ENCODE measurements around the gene CES3.

CES3 gene

DNA sequence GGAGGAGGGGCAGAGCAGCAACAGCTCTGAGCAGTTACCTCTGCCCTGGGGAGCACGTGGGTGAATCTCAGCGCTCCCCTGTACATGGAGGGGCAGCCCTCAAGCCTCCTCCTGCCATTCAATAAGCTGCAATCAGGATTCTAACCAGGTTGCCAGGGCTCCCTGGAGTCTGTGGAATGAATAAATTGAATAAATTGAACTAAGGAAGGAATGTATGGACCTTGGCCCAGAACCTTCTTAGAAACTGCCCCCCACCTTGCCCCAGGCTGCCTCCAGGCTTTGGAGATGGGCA lies 40.8 kb upstream of the CES3 start:
- Histone ChIP-seq H3K36me3 (ENCODE audit: control insufficient read depth, low read depth, low read length) (no peaks in the 10 kb centered on the region), H3K9ac (ENCODE audit: low read length) (no peak overlapping the region)

DNA sequence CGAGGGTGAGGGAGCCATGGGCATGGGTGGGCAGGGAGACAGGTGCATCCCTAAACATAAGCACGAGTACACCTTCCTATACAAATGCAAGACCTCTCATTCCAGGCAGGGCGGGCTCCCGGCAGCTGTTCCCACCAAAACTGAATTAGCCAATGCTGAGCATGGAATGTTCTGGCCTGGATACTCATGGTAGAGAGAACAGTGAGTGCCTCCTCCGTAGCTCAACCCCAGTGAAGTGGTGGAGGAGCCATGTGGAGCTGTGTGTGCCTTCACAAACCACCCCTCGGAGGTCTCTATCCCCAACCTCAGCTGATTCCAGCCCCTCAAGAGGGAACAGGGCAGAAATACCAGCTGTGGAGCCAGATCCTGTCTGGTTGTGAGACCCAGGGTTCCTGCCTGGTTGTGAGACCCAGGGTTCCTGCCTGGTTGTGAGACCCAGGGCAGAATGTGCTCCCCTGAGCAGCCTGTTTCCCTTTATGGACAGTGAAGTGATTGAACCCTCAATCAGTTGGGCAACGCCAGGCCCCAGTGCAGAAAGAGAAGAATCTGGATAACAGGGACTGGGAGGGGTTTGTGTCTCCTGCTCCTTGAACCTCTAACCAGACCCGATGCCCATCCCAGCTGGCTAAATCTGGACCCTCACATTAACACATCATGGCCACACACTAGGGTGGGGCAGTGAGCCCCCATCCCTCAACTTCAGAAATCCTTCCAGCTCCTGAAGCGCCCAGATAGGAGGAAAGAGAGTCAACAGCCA lies 40.0 kb upstream of the CES3 start:
- Histone ChIP-seq H3K27ac (ENCODE audit: low read length) (no peak overlapping the region), H3K27me3 (ENCODE audit: control insufficient read depth, insufficient read depth, low read length) (peaks cover 31% of the 10 kb centered on the region), H3K9me3 (ENCODE audit: control insufficient read depth, low read depth, low read length) (no peaks in the 10 kb centered on the region), H3K4me1 (ENCODE audit: control insufficient read depth, low read depth, low read length) (no peaks in the 10 kb centered on the region), H3K9ac (ENCODE audit: low read length) (no peak overlapping the region), H3K36me3 (ENCODE audit: control insufficient read depth, low read depth, low read length) (no peaks in the 10 kb centered on the region), H3K4me3 (ENCODE audit: low read length) (no peak overlapping the region)

More for the DNA sequence above, 40.8 kb upstream of the CES3 start:
- no peak overlapping the region for H3K27ac ChIP-seq (ENCODE audit: low read length)
- H3K27me3 ChIP-seq (ENCODE audit: control insufficient read depth, insufficient read depth, low read length) = peaks cover 23% of the 10 kb centered on the region
- no peaks in the 10 kb centered on the region for H3K9me3 ChIP-seq (ENCODE audit: control insufficient read depth, low read depth, low read length)
- no peaks in the 10 kb centered on the region for H3K4me1 ChIP-seq (ENCODE audit: control insufficient read depth, low read depth, low read length)
- no peak overlapping the region for H3K4me3 ChIP-seq (ENCODE audit: low read length)

DNA sequence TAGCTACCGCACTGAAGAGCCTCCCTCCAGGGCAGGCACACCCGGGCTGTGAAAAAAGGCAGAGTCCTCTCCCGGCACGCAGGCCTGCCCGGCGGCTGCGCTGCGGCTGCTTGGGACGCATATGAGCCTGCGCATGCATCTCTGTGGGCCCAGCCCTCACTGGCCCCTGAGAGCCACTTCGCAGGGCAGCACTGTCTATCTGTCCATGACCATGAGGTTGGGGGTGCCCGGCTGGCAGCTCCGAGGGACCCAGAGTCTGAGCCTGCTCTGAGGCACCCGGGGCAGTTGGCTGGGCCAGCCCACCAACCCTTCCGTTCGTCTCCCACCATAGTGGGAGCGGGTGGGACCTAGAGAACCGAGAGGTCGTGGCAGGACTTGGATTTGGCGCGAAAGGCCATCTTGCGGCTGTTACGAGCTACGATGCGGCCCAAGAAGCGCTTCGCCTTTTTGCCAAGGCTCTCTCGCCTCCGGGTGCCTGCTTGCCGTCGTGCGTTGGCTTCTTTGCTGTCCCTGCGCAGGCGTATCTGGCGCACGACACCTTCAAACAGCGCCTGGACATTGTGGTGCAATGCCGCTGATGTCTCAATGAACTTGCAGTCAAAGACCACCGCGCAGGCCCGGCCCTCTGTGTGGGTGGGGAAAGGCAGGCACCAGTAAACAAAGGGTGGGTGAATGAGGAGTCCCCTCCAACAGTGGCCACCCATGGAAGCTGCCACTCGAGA lies 39.2 kb upstream of the CES3 start:
- H3K36me3 ChIP-seq (ENCODE audit: control insufficient read depth, low read depth, low read length) = no peaks in the 10 kb centered on the region
- H3K9me3 ChIP-seq (ENCODE audit: control insufficient read depth, low read depth, low read length) = no peaks in the 10 kb centered on the region
- H3K4me3 ChIP-seq (ENCODE audit: low read length) = no peak overlapping the region
- no peak overlapping the region for H3K27ac ChIP-seq (ENCODE audit: low read length)
- peaks cover 39% of the 10 kb centered on the region for H3K27me3 ChIP-seq (ENCODE audit: control insufficient read depth, insufficient read depth, low read length)
- H3K4me1 ChIP-seq (ENCODE audit: control insufficient read depth, low read depth, low read length) = no peaks in the 10 kb centered on the region
- H3K9ac ChIP-seq (ENCODE audit: low read length) = no peak overlapping the region

DNA sequence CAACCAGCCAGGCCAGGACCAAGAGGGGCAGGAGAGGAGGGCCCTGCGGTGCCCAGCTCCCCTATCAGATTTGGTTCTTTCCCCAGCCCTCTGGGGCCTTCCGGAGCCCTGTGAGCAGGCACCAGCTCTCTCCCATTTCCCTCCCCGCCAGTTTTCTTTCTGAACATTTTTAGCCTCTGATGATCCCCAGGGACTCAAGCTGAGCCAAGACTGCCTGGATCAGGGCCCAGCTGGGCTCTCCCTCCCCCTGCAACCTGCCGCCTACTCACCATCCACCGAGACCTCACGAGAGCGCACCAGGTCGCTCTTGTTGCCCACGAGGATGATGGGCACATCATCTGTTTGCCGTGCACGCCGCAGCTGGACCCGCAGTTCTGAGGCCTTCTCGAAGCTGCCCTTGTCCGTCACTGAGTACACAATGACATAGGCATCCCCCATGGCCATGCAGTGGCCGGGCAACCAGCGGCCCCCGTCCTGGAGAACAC lies 37.8 kb upstream of the CES3 start:
- H3K27ac ChIP-seq (ENCODE audit: low read length) = no peak overlapping the region
- peaks cover 4% of the 10 kb centered on the region for H3K4me1 ChIP-seq (ENCODE audit: control insufficient read depth, low read depth, low read length)
- no peak overlapping the region for H3K4me3 ChIP-seq (ENCODE audit: low read length)
- H3K36me3 ChIP-seq (ENCODE audit: control insufficient read depth, low read depth, low read length) = no peaks in the 10 kb centered on the region
- no peaks in the 10 kb centered on the region for H3K9me3 ChIP-seq (ENCODE audit: control insufficient read depth, low read depth, low read length)
- H3K9ac ChIP-seq (ENCODE audit: low read length) = no peak overlapping the region
- peaks cover 47% of the 10 kb centered on the region for H3K27me3 ChIP-seq (ENCODE audit: control insufficient read depth, insufficient read depth, low read length)

DNA sequence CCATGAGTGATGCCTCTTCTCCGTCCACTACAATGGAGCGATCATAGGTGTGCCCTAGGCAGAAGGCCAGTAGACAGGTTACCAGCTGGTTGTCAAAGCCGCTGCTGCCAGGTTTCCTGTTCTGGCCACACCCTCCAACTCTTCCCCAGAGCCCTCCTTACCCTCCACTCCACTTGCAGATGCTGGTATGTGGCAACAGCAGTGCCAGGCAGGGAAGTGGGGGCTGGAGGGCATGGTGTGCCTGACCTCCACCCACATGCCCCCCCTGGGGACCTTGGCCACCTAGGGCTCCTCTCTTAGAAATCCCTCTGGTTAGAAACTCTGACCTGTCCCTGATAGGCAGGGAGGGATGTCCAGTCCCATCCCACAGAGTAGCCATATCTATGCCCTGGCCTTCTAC lies 37.2 kb upstream of the CES3 start:
- no peak overlapping the region for H3K4me3 ChIP-seq (ENCODE audit: low read length)
- no peak overlapping the region for H3K9ac ChIP-seq (ENCODE audit: low read length)
- H3K36me3 ChIP-seq (ENCODE audit: control insufficient read depth, low read depth, low read length) = no peaks in the 10 kb centered on the region
- no peak overlapping the region for H3K27ac ChIP-seq (ENCODE audit: low read length)
- no peaks in the 10 kb centered on the region for H3K9me3 ChIP-seq (ENCODE audit: control insufficient read depth, low read depth, low read length)
- H3K27me3 ChIP-seq (ENCODE audit: control insufficient read depth, insufficient read depth, low read length) = peaks cover 47% of the 10 kb centered on the region
- peaks cover 4% of the 10 kb centered on the region for H3K4me1 ChIP-seq (ENCODE audit: control insufficient read depth, low read depth, low read length)

DNA sequence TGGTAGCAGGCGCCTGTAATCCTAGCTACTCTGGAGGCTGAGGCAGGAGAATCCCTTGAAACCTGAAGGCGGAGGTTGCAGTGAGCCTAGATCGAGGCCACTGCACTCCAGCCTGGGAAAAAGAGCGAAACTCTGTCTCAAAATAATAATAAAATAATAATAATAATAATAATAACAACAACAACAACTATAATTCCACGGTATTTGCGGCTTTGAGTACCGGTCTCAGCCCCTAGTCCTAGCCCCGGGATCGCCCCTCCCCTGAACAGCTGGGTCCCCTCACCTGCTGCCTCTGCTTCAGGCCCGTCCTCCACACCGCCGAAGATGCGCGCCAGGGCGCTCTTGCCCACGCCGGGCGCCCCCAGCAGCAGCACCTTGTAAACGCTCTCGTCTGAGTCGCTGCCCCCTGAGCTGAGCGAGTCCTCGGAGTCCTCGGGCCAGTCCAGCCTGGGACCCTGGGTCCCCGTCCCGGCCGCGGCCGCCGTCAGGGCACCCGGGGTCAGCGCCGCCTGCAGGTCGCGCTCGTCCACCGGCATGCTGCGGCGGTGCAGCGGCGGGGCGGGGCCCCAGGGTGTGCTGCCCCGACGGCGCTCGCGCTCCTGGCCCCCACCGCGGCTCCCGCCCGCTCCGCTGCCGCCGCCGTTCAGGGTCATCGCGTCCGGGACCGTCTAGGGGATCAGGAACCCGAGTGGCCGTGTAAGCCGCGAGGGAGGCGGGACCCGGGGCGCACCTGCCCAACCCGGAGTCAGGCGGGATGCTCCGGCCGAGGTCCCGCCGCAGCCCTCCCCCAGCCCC lies 36.3 kb upstream of the CES3 start:
- H3K27me3 ChIP-seq (ENCODE audit: control insufficient read depth, insufficient read depth, low read length) = peaks cover 47% of the 10 kb centered on the region
- peak overlapping the region; percentile 45 for H3K4me3 ChIP-seq (ENCODE audit: low read length)
- H3K36me3 ChIP-seq (ENCODE audit: control insufficient read depth, low read depth, low read length) = no peaks in the 10 kb centered on the region
- peaks cover 4% of the 10 kb centered on the region for H3K4me1 ChIP-seq (ENCODE audit: control insufficient read depth, low read depth, low read length)
- no peaks in the 10 kb centered on the region for H3K9me3 ChIP-seq (ENCODE audit: control insufficient read depth, low read depth, low read length)
- no peak overlapping the region for H3K9ac ChIP-seq (ENCODE audit: low read length)
- H3K27ac ChIP-seq (ENCODE audit: low read length) = no peak overlapping the region

DNA sequence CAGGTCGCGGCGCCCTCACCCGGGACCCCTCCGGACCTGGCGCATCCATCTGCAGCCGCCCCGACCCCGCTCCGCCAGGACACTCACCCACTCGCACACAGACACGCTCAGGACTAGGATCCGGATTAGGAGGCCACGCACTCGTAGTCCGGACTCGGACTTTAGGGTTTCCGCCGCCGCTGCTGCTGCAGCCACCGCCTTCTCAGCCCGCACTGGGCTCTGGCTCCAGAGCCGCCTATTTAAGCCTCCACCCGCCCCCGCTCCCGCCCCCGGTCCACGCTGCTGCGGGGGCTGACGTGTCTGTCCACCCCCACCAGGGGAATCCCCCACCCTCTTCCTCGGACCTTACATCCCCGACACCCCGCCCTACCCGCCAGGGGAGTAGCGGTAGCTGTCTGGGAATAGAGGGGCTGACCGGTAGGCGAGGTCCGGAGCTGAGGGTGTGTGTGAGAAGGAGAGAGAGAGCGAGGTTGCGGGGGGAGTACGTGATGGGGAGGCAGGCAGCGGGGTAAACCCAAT lies 35.7 kb upstream of the CES3 start, which contains the start of gene RRAD:
Gene RRAD, minus strand, starts transcription at position 214 of the 519 bp plus-strand sequence. CDS start 356 bp downstream, outside the sequence.
- Histone ChIP-seq H3K9ac (ENCODE audit: low read length) (no peak within 1 kb of the TSS), H3K9me3 (ENCODE audit: control insufficient read depth, low read depth, low read length) (no peaks in the 10 kb centered on the region), H3K4me3 (ENCODE audit: low read length) (peak within 1 kb of the TSS; percentile 45), H3K27ac (ENCODE audit: low read length) (no peak within 1 kb of the TSS), H3K4me1 (ENCODE audit: control insufficient read depth, low read depth, low read length) (peaks cover 4% of the 10 kb centered on the region), H3K36me3 (ENCODE audit: control insufficient read depth, low read depth, low read length) (no peaks in the 10 kb centered on the region), H3K27me3 (ENCODE audit: control insufficient read depth, insufficient read depth, low read length) (peaks cover 47% of the 10 kb centered on the region)

DNA sequence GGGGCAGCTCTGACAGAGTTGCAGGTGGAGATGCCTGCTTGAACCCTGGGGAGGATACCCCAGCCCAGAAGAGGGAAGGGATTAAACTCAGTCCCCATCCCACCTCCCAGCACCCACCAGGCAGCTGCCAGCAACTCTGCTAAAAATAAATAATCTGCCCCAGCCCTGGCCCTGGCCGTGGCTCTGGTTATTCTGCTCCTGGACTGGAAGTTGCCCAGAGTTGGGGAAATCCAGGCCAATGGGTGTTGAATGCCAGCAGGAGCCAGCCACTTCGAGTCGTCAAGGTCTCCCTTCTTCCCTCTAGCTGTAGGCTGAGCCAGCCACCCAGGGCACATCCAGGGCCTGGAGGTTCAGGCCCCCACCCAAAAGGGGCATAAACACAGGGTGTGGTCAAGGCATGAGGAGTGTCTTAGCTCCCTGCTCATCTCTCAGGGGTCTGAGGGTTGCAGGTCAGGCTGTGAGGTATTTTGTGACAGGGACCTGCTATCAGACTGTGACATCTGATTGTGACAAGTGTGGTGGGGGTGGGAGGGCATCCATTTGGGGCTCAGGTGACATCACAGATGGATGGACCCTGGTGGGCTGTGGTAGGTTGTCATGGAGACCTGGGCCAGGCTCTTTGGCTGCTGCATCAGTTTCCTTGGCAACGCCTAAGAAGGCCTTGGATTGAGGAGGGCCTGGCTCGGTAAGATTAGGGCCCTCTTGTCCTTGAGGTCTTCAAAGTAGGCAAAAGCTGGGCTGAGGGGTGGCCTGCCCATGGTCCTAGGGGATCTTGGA lies 34.7 kb upstream of the CES3 start:
- no peak overlapping the region for H3K9ac ChIP-seq (ENCODE audit: low read length)

DNA sequence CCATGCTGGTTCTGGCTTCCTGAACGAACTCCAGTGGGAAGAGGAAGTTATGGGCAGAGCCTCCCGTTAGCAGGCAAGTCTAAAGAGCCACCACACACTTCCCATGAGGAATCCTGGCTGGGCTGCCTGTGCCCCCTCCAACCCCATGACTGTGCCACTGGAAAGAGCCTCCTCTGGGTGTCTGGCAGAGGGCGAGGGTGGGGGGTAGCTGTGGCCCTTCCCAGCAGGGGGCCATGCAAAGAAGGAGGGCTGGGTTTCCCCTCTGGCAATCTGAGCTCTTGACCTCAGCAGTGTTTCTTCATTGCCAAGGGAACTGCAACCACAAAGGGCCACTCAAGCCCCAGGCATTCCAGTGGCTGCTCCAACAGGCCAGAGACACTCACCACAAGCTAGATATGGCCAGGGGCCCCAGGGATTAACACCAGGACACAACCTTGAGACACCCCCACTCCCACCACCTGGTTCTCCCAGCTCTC lies 34.1 kb upstream of the CES3 start:
- H3K27me3 ChIP-seq (ENCODE audit: control insufficient read depth, insufficient read depth, low read length) = peaks cover 47% of the 10 kb centered on the region
- H3K4me1 ChIP-seq (ENCODE audit: control insufficient read depth, low read depth, low read length) = peaks cover 4% of the 10 kb centered on the region
- H3K4me3 ChIP-seq (ENCODE audit: low read length) = no peak overlapping the region
- no peak overlapping the region for H3K9ac ChIP-seq (ENCODE audit: low read length)
- H3K9me3 ChIP-seq (ENCODE audit: control insufficient read depth, low read depth, low read length) = no peaks in the 10 kb centered on the region
- no peak overlapping the region for H3K27ac ChIP-seq (ENCODE audit: low read length)
- no peaks in the 10 kb centered on the region for H3K36me3 ChIP-seq (ENCODE audit: control insufficient read depth, low read depth, low read length)

More for the DNA sequence above, 34.7 kb upstream of the CES3 start:
- peaks cover 47% of the 10 kb centered on the region for H3K27me3 ChIP-seq (ENCODE audit: control insufficient read depth, insufficient read depth, low read length)
- H3K27ac ChIP-seq (ENCODE audit: low read length) = no peak overlapping the region
- H3K9me3 ChIP-seq (ENCODE audit: control insufficient read depth, low read depth, low read length) = no peaks in the 10 kb centered on the region
- no peaks in the 10 kb centered on the region for H3K36me3 ChIP-seq (ENCODE audit: control insufficient read depth, low read depth, low read length)
- peaks cover 4% of the 10 kb centered on the region for H3K4me1 ChIP-seq (ENCODE audit: control insufficient read depth, low read depth, low read length)
- H3K4me3 ChIP-seq (ENCODE audit: low read length) = no peak overlapping the region

DNA sequence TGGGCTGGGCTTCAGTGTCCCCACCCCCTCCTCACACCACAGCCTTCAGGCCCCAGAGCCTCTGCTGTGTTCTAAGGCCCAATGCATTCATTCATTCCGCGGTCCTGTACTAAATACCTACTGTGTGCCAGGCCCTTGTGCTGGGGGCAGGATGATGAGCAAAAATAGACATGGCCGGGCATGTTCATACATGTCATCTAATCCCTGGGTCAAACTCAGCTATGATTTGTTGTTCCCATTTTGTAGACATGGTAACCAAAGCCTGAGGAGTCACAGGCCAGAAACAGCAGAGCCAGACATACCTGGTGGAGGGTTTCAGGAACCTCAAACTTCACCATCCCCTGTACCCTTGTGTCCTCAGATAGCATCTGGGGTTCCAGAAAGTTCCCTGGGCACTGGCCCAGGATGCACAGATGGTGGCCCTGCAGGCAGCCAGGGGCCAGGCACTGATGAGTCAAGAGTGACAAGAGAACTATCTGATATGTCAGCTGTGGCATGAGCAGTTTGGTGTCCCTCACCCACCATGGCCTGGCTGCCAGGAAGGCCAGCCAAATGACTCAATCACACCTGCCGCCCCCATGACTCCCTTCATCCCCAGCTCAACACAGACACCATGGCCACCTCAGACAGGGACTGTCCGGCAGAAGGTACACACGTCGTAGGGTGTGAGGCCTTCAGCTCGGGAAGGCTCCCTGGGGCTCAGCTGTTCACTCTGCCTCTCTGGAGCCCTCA lies 33.0 kb upstream of the CES3 start:
- H3K4me1 ChIP-seq (ENCODE audit: control insufficient read depth, low read depth, low read length) = peaks cover 4% of the 10 kb centered on the region
- H3K9me3 ChIP-seq (ENCODE audit: control insufficient read depth, low read depth, low read length) = no peaks in the 10 kb centered on the region
- H3K9ac ChIP-seq (ENCODE audit: low read length) = no peak overlapping the region
- H3K4me3 ChIP-seq (ENCODE audit: low read length) = no peak overlapping the region
- H3K27ac ChIP-seq (ENCODE audit: low read length) = no peak overlapping the region
- peaks cover 45% of the 10 kb centered on the region for H3K27me3 ChIP-seq (ENCODE audit: control insufficient read depth, insufficient read depth, low read length)
- H3K36me3 ChIP-seq (ENCODE audit: control insufficient read depth, low read depth, low read length) = no peaks in the 10 kb centered on the region
